HG03280 (cell line): Measurements from ENCODE around the gene BCL10.

Experiments used
- ATAC-seq: cut with Tn5 transposase; IDR thresholded peaks from one replicate; pipeline ENCODE4 v1.9.1; 2021; ENCODE audit warnings: mild to moderate bottlenecking, moderate library complexity; ENCODE audit not compliant: unreplicated experiment

The BCL10 gene

GRCh38 chr1:85300140-85300539, 23.7 kb upstream of the BCL10 start:
- no peak for ATAC-seq

GRCh38 chr1:85297855-85298629, 21.6 kb upstream of the BCL10 start:
- peak; percentile 81 for ATAC-seq

DNA sequence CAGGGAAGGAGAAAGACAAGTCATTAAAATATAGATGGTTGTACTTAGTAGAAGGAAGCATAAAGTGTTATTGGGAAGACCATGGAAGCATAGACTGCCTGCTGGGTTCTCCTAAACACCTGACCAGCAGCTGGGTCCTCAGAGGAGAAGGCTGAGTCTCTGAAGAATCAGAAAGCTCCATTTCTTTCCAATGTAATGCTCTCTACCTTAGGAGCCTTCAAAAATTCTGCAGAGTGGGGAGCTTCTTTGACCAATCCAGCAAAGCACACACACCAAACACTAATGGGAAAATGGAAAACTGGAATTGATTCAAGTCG, 21.1 kb upstream of the BCL10 start:
- ATAC-seq, result no peak

- ATAC-seq, result no peak
These were observed 20.5 kb upstream of the BCL10 start for GRCh38 chr1:85296980-85297379.

DNA sequence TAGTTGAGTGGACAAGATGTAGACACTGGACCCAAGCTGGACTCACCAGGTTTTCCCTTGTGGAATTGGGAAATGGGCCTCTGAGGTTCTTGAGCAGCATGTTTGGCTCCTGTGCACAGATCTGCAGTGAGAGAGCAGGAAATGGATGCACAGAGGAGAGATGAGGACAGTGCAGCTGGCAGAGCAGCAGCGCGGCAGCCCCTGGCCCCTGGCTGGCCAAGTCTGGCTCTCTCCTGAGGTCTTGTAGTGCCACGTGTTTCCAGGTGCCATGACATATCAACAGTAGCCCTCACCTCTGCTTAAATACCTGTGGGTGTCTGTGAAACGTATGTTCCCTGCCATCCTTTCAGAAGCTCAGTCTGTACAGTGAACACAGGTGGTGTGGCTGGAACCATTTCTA, 19.2 kb upstream of the BCL10 start:
- no peak for ATAC-seq

GRCh38 chr1:85295006-85295431, 18.6 kb upstream of the BCL10 start:
- no peak for ATAC-seq

- no peak for ATAC-seq
These were observed 14.4 kb upstream of the BCL10 start for GRCh38 chr1:85290826-85291225.

- no peak for ATAC-seq
These were observed 13.5 kb upstream of the BCL10 start for GRCh38 chr1:85289848-85290335.

DNA sequence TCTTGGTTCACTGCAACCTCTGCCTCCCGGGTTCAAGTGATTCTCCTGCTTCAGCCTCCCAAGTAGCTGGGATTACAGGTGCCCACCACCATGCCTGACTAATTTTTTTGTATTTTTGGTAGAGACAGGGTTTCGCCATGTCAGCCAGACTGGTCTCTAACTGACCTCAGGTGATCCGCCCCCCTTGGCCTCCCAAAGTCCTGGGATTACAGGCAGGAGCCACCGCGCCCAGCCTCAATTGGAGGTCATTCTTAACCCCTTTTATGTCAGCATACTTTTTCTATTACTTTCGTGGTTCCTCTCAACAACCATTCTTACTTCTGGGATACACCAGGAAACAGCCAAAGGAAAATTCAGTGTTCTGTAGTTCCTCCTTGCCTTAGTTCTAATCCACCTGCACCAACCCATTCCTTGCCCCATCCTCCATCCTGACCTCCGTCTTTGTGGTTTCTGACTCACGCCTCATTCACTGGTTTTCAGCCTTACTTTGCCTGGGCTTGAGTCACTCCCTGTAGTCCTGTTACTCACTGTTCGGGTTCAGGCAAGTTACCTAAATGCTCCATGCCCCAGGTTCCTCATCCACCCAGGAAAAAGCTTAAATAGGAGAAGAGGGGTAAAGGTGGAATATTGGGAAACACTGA, 12.9 kb upstream of the BCL10 start:
- no peak for ATAC-seq

DNA sequence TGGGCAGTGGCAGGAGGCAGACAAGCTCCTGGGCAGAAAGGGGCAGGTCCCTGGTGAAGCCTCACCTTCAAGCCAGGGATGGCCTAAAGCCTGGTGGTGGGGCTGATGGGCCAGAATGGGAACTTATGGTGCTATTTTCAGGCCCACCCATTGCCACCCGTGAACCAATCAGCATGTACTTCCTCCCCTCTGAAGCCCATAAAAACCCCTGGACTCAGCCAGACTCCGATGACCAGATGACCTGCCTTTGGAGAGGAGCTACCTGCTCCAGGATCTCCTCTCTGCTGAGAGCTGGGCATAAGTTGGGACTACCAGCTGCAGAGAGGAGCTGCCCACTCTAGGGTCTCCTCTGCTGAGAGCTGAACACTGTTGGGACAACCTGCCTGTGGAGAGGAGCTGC, 7.8 kb upstream of the BCL10 start:
- no peak for ATAC-seq

GRCh38 chr1:85283475-85284199, 7.2 kb upstream of the BCL10 start:
- ATAC-seq, result no peak

DNA sequence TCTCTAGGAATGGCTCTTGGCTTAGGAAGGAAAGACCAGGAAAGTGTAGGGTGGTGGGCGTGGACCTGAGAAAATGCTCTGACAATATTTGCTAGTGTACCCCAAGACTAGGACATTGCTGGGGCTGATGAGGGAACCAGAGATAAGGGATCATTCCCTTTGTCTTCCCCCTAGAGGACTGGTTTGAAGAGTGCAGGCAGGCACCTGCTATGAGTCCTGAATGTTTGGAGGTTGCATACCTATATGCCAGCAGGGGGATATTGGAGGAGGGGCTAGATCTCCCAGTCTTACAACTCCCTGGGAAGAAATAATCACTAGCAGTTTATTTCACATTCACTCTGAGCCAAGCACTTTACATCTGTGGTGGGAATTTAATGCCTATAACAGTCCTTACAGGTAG, 6.0 kb upstream of the BCL10 start:
- no peak for ATAC-seq

- ATAC-seq, result no peak
These were observed 4.2 kb upstream of the BCL10 start for GRCh38 chr1:85280636-85281035.

GRCh38 chr1:85279458-85280080, 3.1 kb upstream of the BCL10 start:
- no peak for ATAC-seq

GRCh38 chr1:85278853-85279314, 2.5 kb upstream of the BCL10 start:
- no peak for ATAC-seq

DNA sequence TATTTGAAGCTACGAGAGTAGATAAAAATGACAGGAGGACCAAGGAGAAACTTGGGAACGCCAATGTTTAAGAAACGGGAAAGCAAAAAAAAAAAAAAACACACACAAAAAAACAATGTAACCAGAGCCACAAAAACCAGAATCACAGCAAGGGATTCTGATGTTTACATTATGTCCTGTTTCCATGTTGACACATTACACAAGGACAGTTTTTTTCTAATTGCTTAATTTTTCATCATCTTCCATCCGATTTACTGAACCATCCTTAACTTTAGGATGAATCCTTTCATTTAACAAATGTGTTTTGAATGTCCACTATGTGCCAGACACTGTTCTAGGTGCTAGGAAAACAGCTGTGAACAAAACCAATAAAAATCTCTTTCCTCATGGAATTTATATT, 1.4 kb upstream of the BCL10 start:
- ATAC-seq, result no peak

DNA sequence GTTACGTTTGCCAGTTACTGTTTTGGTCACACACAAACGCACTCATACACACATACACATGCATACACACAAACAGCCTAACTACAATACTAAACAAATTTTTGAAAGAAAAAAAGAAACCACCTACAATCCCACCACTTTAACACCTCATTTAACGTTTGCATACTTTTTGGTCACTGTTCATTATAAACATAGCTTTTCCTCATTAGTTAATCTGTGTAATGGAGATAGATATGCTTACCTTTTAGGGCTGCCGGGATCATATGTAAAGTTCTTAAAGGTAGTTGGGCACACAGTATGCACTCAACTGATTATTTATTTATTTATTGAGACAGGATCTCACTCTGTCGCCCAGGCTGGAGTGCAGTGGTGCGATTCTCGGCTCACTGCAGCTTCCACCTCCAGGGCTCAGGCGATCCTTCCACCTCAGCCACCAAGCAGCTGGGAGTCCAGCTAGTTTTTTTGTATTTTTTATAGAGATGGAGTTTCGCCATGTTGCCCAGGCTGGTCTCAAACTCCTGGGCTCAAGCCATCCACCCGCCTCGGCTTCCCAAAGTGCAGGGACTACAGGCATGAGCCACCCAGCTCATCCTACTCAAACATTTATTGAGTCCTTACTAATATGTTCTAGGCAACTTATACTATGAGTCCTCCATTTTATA, 677 bp upstream of the BCL10 start:
- no peak for ATAC-seq

DNA sequence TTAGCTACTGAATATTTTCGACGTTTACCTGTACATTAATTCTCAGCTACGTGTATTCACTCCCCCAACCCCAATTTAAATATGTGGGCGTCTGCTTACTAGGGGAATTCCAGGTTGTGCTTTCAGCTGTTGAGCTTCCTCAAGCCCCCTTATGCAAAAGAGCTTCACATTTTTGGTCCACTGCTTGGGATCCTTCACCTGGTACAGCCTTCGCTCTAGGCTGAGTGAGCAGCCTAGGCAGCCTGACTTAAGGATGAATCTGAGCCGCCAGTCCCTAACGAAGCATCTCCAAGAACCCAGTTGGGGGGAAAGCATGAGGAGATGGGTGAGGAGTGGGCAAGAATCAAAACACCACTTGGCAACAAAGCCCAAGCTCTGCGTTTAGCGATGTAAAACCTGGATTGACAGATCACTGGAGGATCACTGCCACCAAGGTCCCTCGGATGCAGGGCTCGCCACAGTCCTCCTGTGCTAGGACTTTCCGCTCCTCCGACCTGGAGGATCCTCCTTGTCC, 674 bp downstream of the BCL10 start:
- peak; percentile 4 for ATAC-seq

- no peak for ATAC-seq
These were observed 1.4 kb downstream of the BCL10 start for GRCh38 chr1:85274969-85275453.

- no peak for ATAC-seq
These were observed 3.0 kb downstream of the BCL10 start for GRCh38 chr1:85273397-85273796.
